Astrocyte (in vitro differentiated cells and primary cell): ENCODE results near the gene OR10D3. TPM values are rescaled to one million over a fixed set of nuclear protein-coding genes. Genes with fewer than 3 reads are reported as not detected.

ENCODE experiments used
- DNase-seq: peaks from one replicate; pipeline ENCODE4 v3.0.0-alpha.2; 2010; ENCODE audit warnings: low read depth
- FAIRE-seq: peaks from 2 replicates; lab custom pipeline; 2011; peaks lifted over from hg19 to GRCh38; lab: Jason Lieb, UNC
- H2AFZ ChIP-seq: 2 replicates; pipeline ENCODE4 v1.6.0; 2012; ENCODE audit warnings: low read depth, low read length, inconsistent platforms
- H3K27ac ChIP-seq: 2 replicates; pipeline ENCODE4 v1.5.1; 2011; ENCODE audit warnings: low read depth, low read length, inconsistent platforms
- H3K27me3 ChIP-seq: 2 replicates; pipeline ENCODE4 v1.6.0; 2011; ENCODE audit warnings: low read length, inconsistent platforms; ENCODE audit not compliant: insufficient read depth
- H3K36me3 ChIP-seq: 2 replicates; pipeline ENCODE4 v1.5.1; 2011; ENCODE audit warnings: low read length, inconsistent platforms; ENCODE audit not compliant: insufficient read depth
- H3K4me1 ChIP-seq: 2 replicates; pipeline ENCODE4 v1.5.1; 2011; ENCODE audit warnings: low read length, inconsistent platforms; ENCODE audit not compliant: insufficient read depth
- H3K4me2 ChIP-seq: 2 replicates; pipeline ENCODE4 v1.6.0; 2012; ENCODE audit warnings: low read length, inconsistent platforms
- H3K4me3 ChIP-seq: 2 replicates; pipeline ENCODE4 v1.5.1; 2011; ENCODE audit warnings: low read depth, mild to moderate bottlenecking, low read length, inconsistent platforms; ENCODE audit not compliant: insufficient read depth
- H3K79me2 ChIP-seq: 2 replicates; pipeline ENCODE4 v1.6.0; 2012; ENCODE audit warnings: mild to moderate bottlenecking, low read length, inconsistent platforms; ENCODE audit not compliant: insufficient read depth
- H3K9ac ChIP-seq: 2 replicates; pipeline ENCODE4 v1.6.0; 2012; ENCODE audit warnings: mild to moderate bottlenecking, low read length, inconsistent platforms
- H3K9me3 ChIP-seq: 2 replicates; pipeline ENCODE4 v1.5.1; 2012; ENCODE audit warnings: low read depth, mild to moderate bottlenecking, low read length, inconsistent platforms; ENCODE audit not compliant: insufficient read depth
- H4K20me1 ChIP-seq: 2 replicates; pipeline ENCODE4 v1.6.0; 2012; ENCODE audit warnings: low read length, inconsistent platforms; ENCODE audit not compliant: insufficient read depth
- H3K27ac Mint-ChIP-seq: one replicate; pipeline ENCODE4 v1.8.0; 2021; ENCODE audit warnings: mild to moderate bottlenecking, mixed read lengths; ENCODE audit not compliant: unreplicated experiment
- H3K27me3 Mint-ChIP-seq: one replicate; pipeline ENCODE4 v1.8.0; 2021; ENCODE audit warnings: low read depth, mixed read lengths; ENCODE audit not compliant: unreplicated experiment
- H3K36me3 Mint-ChIP-seq: one replicate; pipeline ENCODE4 v1.8.0; 2021; ENCODE audit warnings: low read depth, mixed read lengths; ENCODE audit not compliant: unreplicated experiment
- H3K4me1 Mint-ChIP-seq: one replicate; pipeline ENCODE4 v1.8.0; 2021; ENCODE audit warnings: low read depth, mixed read lengths; ENCODE audit not compliant: unreplicated experiment
- H3K4me3 Mint-ChIP-seq: one replicate; pipeline ENCODE4 v1.8.0; 2021; ENCODE audit warnings: mild to moderate bottlenecking, moderate library complexity, mixed read lengths; ENCODE audit not compliant: unreplicated experiment
- H3K9me3 Mint-ChIP-seq: one replicate; pipeline ENCODE4 v1.8.0; 2021; ENCODE audit warnings: mild to moderate bottlenecking, mixed read lengths; ENCODE audit not compliant: unreplicated experiment
- EZH2 ChIP-seq: IDR thresholded peaks from 2 replicates; pipeline ENCODE4 v1.6.1; 2012; ENCODE audit warnings: mild to moderate bottlenecking, low read length, inconsistent platforms; ENCODE audit not compliant: insufficient read depth
- total RNA-seq: library from RNA; stranded (reverse); gene quantifications from 2 replicates; pipeline ENCODE4 v1.2.1, GENCODE V29; 2021
- TF ChIP-seq, protein P1 (sequence below): IDR thresholded peaks from 2 replicates; pipeline ENCODE4 v1.5.1; 2011; ENCODE audit warnings: low read depth, mild to moderate bottlenecking, inconsistent platforms, low read length, moderate library complexity; ENCODE audit not compliant: insufficient read depth

OR10D3 gene
- total RNA-seq, 1 donor from 2014 or later, result not detected

- no peak overlapping the region for H3K27ac ChIP-seq
These were observed 6.0 kb upstream of the OR10D3 start for GRCh38 chr11:124176925-124177715.

GRCh38 chr11:124179310-124179709, 3.8 kb upstream of the OR10D3 start:
- no peak overlapping the region for H3K4me3 Mint-ChIP-seq
- Histone ChIP-seq H3K79me2 (no peaks in the 10 kb centered on the region), H3K4me2 (no peak overlapping the region), H3K9ac (no peak overlapping the region), H2AFZ (no peak overlapping the region), H3K27ac (no peak overlapping the region), H3K36me3 (no peaks in the 10 kb centered on the region), H3K27me3 (no peaks in the 10 kb centered on the region), H4K20me1 (no peaks in the 10 kb centered on the region), H3K4me1 (no peaks in the 10 kb centered on the region), H3K9me3 (no peaks in the 10 kb centered on the region), H3K4me3 (no peak overlapping the region)
- DNase-seq (no peak), FAIRE-seq (no peak)
- no peaks in the 10 kb centered on the region for H3K4me1 Mint-ChIP-seq
- no peak for TF ChIP-seq EZH2
- TF ChIP-seq, protein P1, sequence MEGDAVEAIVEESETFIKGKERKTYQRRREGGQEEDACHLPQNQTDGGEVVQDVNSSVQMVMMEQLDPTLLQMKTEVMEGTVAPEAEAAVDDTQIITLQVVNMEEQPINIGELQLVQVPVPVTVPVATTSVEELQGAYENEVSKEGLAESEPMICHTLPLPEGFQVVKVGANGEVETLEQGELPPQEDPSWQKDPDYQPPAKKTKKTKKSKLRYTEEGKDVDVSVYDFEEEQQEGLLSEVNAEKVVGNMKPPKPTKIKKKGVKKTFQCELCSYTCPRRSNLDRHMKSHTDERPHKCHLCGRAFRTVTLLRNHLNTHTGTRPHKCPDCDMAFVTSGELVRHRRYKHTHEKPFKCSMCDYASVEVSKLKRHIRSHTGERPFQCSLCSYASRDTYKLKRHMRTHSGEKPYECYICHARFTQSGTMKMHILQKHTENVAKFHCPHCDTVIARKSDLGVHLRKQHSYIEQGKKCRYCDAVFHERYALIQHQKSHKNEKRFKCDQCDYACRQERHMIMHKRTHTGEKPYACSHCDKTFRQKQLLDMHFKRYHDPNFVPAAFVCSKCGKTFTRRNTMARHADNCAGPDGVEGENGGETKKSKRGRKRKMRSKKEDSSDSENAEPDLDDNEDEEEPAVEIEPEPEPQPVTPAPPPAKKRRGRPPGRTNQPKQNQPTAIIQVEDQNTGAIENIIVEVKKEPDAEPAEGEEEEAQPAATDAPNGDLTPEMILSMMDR, result no peak
- no peak overlapping the region for H3K27ac Mint-ChIP-seq
- H3K36me3 Mint-ChIP-seq, result no peaks in the 10 kb centered on the region
- no peaks in the 10 kb centered on the region for H3K27me3 Mint-ChIP-seq
- H3K9me3 Mint-ChIP-seq, result no peaks in the 10 kb centered on the region

More at GRCh38 chr11:124176925-124177715, 6.0 kb upstream of the OR10D3 start:
- Histone ChIP-seq H3K4me2 (no peak overlapping the region), H3K9ac (no peak overlapping the region), H4K20me1 (no peaks in the 10 kb centered on the region), H2AFZ (no peak overlapping the region), H3K4me1 (no peaks in the 10 kb centered on the region), H3K9me3 (no peaks in the 10 kb centered on the region), H3K4me3 (no peak overlapping the region), H3K27me3 (no peaks in the 10 kb centered on the region), H3K79me2 (no peaks in the 10 kb centered on the region), H3K36me3 (no peaks in the 10 kb centered on the region)
- DNase-seq (no peak), FAIRE-seq (no peak)
- Mint-ChIP-seq H3K27me3 (no peaks in the 10 kb centered on the region), H3K4me3 (no peak overlapping the region), H3K36me3 (no peaks in the 10 kb centered on the region), H3K4me1 (peaks cover 2% of the 10 kb centered on the region), H3K27ac (no peak overlapping the region), H3K9me3 (no peaks in the 10 kb centered on the region)
- TF ChIP-seq, protein P1, result no peak
- no peak for TF ChIP-seq EZH2
